GM21825 (cell line): ENCODE measurements around the gene TSPAN4.

Experiments
- ATAC-seq: cut with Tn5 transposase; IDR thresholded peaks from one replicate; pipeline ENCODE4 v1.9.1; 2021; ENCODE audit warnings: mild to moderate bottlenecking, moderate library complexity; ENCODE audit not compliant: unreplicated experiment

TSPAN4 gene

DNA sequence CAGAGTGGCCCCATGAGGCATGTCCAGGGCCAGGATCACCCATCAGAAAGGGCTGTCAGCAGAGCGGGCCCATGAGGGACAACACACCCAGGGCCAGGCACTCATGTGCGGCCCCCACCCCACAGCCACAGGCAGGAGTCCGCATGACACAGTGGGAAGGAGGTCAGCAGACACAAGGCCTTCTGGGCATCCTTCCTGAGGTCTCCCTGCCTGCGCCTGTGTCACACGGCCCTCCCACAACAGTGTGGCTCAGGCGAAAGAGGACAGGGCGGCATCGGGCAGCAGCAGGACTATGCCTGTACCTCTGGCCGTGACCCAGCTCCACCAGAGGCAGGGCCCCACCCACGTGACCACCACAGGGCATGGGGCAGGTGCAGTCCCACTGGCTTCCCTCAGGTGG lies 40.9 kb downstream of the TSPAN4 start:
- ATAC-seq, result no peak

DNA sequence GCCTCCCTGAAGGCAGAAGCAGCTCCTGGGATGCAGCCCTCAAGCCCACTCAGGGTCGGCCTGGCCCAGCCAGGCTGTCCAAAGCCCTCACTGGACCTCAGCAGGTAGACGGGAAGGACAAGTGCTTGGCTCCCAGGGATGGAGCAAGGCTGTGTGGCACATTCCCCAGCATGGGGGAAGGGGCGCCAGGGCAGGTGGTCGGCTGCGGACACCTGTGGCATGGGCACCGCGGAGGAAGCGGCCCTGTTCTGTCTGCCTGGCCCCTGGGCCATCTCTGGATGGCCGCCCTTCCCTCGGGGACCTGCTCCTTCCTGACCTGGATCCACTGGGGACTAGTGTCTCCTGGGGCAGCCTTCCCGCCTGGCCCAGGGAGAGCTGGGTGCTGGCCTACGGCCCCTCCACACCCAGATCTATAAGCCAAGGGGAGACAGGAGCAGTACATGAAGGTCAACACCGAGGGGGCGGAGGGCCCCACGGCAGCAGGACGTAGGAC lies 42.0 kb downstream of the TSPAN4 start:
- no peak for ATAC-seq

DNA sequence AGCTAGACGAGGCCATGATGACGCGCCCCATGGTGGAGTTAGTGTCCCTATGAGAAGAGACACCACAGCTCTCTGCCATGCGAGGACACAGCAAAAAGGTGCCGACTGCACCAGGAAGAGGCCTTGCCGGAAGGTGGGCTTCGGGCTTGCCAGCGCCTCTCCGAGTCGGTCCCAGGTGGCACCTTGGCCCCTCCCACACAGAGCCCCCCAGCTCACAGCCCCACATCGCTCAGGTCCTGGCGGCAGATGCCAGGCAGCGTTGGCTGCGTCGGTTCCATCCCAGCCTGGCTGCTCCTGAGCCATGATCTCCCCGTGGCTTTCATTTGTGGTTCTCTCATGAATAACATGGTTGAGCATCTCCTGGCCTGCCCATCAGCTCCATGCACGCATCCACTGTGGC lies 43.9 kb downstream of the TSPAN4 start:
- no peak for ATAC-seq

DNA sequence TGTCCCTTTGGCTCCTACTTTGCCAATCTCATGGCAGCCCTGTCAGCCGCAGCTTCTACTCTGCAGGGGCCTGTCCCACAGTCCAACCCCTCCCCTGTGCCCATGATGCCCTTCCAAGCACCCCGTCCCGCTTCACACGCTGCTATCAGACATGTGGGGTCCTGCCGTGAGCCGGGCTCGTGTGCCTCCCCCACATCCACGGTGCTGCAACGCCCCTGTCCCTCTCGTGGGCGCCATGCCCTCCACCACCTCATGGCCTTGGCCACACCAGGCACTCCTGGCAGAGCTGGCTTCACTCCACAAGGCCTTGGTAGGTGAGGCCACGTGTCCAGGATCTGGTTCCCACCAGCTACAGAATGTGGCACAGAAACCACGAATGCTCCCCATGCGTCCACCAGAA lies 44.9 kb downstream of the TSPAN4 start:
- ATAC-seq, result no peak

DNA sequence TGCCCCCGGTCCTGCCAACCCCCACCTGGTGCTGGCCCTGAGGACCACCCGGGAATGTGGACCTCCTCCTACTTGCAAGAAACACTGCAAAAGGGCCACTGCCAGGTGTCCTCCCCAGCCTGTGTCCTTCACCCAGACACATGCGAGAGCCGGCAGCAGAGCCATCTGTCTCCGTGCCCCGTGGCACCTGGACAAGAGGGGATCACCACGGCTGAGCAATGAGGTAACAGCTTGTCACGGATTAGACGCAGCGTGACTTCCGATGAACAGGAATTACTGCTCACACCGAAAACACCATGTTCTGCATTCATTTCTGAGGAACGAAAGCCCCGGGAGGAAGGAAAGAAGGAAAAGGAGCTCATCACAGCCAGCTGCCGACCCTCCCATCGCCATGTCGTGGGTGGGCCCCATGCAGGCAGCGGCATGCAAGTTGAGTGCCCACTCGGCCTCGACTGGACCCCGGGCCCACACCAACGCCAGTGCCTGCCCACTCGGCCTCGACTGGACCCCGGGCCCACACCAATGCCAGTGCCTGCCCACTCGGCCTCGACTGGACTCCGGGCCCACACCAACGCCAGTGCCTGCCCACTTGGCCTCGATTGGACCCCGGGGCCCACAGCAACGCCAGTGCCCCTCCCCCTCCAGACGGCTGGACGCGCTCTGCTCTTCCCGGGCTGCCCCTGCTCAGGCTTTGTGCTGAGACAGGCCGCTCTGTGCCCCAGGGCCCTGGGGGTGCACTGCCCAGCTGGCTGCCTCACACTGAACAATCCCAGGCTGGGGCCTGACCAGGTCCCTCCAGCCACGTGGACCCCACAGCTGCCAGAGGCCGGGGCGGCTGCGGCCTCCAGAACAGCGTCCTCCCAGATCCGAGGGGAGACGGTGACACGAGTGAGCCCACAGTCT lies 45.9 kb downstream of the TSPAN4 start:
- ATAC-seq, result no peak

DNA sequence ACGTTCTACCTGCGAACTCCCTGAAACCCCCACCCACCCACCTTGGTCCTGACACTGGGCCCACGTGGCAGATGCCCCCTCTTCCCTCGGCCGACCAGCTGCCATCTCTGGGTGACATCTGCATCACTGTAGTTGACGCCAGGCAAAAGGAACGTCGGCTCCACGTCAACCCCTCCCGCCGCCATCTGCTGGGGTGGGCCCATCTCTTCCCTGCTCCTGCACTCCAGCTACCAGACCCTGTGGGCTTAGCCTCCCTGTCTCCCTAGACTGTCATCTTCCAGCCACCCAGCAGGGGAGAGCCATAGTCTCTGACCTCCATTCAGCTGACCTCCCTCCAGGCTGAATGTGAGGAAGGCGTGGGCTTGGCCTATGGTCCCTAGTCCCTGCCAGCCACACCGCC lies 46.6 kb downstream of the TSPAN4 start:
- no peak for ATAC-seq

DNA sequence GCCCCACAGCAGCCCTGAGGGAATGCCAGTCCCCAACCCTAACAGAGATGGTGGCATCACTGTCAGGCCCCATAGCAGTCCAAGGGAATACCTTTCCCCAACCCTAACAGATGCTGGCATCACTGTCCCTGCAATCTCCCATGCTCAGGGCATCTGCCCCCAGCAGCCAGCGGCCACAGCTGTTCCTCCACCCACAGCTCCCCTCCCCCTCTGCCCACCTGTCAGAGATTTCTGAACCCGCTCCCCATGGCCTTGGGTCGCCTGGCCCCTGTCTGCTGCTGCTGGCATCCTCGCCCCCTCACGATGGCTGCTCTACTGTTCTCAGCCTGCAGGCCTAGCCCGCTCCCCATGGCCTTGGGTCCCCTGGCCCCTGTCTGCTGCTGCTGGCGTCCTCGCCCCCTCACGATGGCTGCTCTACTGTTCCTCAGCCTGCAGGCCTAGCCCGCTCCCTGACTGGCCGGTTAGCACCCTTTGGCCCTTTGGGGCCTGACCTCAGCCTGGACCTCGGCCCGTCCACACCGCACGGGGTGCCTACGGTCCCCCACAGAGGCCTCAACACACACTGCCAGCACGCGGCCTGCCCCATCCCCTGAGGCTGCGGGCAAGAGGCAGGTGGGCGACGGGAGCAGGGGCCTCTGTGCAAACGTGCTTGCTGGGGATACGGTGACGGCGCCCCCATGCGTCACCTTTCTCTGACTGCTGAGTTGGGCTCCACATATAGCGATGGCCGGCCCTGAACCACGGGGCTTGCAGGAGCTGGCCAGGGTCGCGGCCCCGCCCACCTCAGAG lies 47.2 kb downstream of the TSPAN4 start:
- ATAC-seq, result no peak

DNA sequence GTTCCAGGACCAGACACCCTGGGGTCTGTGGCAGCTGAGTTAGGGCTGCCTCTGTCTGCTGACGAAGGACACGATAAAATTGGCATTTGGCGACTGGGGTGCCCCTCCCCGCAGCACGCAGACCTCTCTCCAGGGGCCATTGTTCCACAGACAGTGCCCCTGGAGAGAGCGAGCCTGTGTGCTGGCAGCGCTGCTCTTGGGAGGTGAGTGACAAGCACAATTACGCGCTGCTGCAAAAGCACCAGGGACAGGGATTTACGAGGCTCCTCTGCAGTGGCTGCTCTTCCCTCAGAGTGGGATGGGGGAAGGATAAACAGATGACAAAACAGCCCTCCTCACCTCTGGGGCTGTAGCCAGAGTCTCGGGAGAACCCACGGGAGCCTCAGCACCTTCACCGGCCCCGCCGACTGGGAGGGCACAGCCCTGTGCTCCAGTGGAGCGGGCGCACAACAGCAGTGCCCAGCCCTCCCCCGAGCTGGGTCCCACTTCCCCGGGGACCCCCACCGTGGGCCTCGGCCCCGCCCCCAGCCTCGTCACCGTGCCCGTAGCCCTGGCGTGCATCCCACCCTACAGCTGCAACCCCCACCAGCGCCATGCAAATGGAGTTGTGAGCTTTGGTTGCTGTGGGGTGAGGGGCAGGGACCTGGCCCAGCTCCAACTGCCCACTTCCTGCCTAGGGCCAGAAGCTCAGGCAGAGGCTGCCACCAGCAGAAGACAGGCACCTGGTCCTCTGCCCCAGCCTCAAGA lies 48.3 kb downstream of the TSPAN4 start:
- ATAC-seq, result no peak

DNA sequence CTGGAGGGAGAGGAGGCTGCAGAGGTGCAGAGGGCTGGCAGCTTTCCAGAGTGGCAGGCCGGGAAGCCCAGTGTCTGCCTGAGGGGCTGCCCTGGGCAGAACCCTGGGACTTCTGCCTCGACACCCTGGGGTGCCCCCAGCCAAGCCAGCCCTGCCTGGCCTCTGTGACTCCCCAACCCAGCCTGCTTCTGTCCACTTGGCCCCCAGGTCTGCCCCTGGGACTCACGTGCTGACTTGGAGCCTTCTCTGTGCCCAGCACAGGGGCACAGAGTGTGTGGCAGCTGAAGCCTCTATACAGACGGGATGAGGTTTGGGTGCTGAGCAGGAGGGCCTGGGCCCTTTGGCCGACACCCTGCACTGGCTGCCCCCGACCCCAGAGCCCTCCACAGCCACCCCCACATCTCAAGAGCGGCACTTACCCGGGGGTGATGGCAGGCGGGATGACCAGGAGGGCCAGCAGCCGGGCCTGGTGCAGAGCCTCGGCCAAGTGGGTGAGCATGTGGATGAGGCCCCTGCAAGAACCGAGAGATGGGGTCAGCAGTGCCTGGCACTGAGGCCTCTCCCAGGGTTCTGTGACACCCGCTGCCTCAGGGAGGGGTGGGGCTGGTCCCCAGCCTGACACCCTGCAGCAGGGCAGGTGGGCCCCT lies 50.5 kb downstream of the TSPAN4 start:
- ATAC-seq, result no peak

DNA sequence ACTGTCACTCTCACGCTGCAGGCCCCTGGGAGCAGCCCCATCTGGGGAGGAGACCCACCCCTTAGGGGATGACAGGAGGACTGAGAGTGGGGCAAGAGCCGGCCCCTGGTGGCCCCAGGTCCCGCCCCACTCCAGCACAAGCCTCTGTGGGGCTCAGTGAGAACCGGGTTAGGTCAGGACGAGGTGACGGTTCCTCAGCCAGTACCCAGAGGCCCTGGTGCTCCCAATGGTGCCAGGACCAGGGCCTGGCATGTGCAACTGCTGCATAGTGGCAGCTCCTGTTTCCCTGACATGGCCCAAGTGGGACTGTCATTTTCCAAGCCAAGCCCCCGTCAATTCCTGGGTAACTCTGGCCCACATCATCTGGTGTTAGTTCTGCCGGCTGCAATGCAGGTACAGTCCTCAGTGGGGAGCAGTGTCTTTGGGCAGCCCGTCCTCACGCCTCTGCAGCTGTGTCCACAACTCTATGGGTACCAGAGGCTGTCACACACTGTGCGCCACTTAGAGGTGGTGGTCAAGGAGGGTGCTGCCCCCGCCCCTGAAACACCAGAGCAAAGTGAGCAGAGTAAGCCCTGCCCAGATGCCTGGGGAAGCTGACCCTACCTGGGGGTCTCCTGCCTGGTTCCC lies 52.0 kb downstream of the TSPAN4 start:
- no peak for ATAC-seq

DNA sequence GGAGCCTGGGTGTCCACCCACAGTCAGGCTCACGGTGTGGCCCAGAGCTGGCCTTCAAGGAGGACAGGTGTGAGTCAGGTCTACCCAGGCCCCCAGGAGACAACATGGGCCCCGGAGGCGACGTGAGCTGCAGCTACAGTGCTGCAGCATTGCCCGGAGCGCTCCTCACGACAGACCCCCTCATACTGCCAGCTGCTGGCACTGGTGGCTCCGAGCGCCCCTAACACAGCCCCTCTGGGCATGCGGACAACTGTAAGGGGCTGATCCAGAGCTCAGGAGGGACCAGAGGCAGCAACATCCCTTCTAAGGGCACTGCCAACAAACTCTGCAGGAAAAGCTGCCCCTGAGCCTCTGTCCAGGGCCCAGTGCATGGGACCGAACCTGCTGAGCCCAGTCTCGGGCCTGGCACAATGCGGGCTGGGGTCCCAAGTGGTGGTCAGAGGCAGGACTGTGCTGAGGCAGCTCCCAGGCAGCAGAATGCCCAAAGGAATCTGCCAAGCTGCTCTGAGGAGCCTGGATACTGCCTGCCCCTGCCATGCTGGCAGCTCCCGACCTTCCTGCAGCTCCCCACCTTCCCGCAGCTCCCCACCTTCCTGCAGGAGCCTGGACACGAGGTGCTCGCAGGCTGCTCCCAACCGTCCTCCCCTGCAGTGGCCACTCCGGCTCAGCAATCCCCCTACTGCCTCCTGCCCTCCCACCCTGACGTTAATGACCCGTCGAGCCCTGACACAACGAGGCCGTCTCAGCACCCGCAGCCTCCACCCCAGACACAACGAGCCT lies 52.9 kb downstream of the TSPAN4 start:
- no peak for ATAC-seq

DNA sequence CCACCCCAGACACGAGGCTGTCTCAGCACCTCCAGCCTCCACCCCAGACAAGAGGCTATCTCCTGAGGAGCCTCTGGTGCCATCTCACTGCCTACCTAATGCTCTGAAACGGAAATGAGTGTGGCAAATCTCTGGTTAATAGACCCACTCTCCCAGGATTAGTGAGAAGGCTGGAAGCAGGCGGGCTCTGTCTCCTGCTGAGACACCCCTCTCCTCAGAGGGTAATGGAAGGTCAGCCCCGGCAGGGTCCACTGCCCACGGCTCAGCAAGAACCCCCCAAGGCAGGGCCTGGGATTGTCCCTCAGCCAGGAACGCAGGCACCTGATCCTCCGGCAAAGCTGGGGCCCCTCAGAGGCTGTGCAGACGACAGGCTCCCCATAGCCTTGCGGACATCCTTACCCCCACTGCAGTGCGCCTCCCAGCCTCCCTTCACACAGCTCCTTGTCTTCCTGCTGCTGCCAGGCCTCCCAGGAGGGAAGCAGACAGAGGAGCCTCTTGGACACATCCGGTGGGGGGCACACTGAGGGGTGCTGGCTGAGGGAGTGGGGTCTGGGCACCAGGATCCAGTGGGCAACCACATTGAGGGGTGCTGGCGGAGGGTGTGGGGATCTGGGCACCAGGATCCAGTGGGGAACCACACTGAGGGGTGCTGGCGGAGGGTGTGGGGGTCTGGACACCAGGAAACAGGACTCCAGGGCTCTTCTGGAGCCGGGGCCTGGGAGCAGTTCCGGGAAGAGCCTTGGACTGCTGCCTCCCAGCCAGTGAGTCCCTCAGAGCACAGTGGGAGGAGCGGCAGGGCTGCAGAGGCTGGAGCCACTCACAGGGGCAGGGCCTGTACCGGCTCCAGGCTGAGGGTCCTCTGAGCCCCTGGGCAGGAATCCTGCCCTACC lies 54.8 kb downstream of the TSPAN4 start:
- ATAC-seq, result no peak

DNA sequence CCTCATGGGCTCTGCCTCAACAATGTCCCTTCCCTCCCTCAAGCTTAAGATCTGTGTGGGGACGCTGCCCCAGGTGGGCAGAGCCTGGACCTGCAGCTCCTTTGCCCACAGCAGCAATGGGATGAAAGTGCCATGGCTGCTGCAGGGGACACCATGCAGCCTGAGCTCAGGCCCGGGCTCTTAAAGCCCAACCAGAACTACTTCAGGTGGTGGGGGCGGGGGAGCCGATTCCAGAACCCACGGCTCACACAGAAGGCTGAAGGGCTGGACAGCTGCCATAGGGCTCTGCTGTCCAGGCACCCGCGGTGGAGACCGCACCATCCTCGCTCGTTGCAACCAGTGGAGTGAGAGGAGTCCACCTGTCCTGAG lies 55.5 kb downstream of the TSPAN4 start:
- ATAC-seq, result no peak

DNA sequence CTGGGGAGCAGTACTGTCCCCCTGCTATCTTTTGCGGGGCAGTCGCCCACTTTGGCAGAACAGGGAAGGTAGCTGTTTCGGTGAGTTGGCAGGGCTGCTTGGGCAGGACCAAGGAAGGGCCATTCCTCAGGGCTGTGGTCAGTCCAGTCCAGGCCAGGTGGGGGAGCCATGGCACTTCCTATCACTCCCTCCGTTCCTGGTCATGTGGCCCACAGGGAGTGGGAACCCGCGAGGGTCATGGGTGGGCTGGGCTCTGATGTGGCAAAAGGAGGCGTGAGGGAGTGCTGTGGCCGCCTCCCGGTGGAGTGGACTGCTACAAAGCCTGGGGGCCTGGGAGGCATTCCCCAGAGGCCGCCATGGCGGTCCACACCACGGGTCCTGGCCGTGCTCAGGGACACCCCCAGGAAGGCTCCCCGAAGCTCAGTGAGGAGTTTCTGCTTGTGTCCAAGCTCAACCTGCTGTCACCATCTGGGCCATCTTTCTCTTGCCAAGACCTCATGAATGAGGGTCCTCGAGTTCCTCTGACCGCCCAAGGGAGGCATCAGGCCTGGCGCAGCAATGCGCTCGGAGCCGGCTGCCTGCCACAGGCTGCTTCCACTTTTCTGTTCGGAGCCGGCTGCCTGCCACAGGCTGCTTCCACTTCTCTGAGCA lies 56.0 kb downstream of the TSPAN4 start:
- ATAC-seq, result no peak

DNA sequence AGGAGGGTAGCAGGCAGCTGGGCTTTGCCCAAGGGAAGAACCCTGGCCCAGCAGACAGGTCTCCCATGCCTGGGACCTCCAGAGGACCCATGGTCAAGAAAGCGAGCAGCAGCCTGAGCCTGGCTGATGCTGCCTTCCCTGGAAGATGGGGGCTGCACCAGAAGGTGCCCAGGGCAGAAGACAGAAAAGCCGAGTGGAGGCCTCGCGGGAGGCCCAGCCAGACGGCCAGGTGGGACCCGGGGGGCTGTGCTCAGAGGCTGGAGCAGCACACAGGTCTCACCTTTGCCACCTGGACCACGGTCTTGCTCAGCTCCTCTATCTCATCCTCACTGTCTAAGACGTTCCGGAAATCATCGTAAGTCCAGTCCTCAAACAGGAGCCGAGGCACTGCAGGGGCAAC lies 57.1 kb downstream of the TSPAN4 start:
- ATAC-seq, result no peak

DNA sequence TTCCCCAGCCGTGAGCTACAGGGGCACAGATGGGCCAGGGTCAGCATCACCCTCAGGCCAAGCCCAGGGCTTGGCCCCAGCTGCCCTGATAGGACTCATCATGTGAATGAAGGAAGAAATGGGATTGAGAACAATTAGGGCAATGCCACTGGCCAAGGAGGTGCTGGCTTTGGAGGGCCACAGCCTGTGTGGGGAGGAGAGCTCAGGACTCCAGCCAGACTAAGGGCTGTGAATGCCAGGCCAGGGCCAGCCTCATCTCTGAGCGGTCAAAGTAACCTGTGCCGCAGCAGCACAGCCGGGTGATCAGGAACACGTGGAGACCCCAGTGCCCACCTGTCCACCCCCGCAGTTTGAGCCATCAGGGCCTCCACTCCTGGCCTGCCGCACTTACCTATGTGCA lies 57.9 kb downstream of the TSPAN4 start:
- ATAC-seq, result no peak

DNA sequence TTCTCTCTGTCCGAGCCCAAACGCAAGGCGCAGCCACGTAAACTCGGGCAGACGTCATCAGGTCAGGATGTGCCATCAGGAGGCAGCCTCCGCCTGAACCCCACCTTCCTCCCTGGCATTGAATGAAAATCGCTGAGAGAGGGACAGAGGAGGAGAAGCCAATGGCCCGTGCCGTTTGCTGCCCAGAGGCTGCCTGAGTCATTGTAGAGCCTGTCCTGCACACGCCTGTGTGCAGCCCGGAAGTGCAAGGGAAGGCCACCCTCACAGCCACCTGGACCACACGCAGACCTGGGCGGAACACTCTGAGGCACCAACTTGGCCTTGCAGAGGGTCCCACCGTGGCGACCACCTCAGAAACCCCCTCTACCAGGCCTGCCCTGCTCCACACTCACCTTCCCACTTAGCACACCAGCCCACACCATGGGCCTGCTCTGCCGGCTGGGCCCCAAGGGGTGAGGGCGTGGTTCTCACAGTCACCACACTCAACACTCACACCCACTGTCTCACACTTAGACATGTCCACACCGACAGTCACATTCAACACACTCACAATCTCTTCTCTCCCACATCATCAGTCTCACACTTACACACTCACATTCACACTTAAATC lies 58.9 kb downstream of the TSPAN4 start:
- ATAC-seq, result no peak

DNA sequence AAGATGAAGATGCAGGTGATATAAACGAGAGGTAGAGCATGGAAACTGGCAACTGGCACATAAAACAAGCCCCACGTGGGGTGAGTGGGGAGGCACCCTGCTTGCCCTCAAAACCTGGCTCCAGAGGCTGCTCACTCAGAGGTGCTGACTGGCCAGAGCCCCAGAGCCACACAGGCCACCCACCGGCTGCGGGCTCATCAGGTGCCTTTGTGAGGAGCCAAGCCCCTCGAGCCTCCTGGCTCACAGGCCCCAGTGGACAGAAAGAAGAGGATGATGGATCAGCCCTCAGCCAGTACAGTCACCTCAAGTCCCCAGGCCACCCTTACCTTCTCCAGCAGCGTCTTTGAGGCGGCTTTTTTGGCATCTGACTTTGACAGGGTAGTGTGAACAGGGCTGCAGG lies 61.7 kb downstream of the TSPAN4 start:
- no peak for ATAC-seq
